Measurements from ENCODE around the gene SERPINB6.

GRCh38 chr6:2934057-2934456 is 37.3 kb downstream of the SERPINB6 start:
- TF ChIP-seq CTCF (IDR thresholded peaks at IDR 0.05) (no peak), POLR2A (IDR thresholded peaks at IDR 0.05) (no peak)

All from right lobe of liver (tissue), 4 donors.